Activated gamma-delta T cell treated with anti-CD3 and anti-CD28 coated beads, Interleukin-2, amount 50 U/mL, for 16 hours (primary cell): ENCODE results near the gene ERN2.

Experiments used
- DNase-seq: peaks from one replicate; pipeline ENCODE4 v3.0.0-alpha.2; 2020; ENCODE audit warnings: low read depth

ERN2 gene

GRCh38 chr16:23687034-23687808, 25.8 kb downstream of the ERN2 start:
- no peak for DNase-seq

DNA sequence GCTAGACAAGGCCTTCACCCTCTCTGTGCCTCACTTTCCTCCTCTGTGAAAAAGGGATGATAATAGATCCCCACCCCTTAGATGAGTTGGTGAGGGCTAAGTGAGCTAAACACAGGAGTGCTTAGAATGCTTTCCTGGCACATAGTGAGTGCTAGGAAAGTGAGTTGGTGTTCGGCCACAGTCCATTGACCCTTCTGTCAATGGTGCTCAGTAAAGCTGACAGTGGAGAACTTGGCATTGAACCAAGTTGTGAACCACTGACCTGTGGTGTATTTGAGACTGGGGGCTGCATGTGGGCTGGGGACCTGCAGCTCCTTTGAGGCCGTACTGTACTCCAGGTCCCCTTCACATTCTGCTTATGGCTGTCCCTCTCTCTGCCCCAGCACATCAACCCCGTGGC, 29.5 kb downstream of the ERN2 start:
- no peak for DNase-seq

GRCh38 chr16:23682181-23682580, 30.8 kb downstream of the ERN2 start:
- no peak for DNase-seq

GRCh38 chr16:23679986-23680336, 33.1 kb downstream of the ERN2 start:
- DNase-seq = no peak

- no peak for DNase-seq
Observed at GRCh38 chr16:23679274-23679985, 33.6 kb downstream of the ERN2 start.

- DNase-seq = peak; percentile 44
Observed at GRCh38 chr16:23678430-23679273, 34.4 kb downstream of the ERN2 start, which contains the start of gene PLK1. Gene PLK1 (plus strand): TSS chr16:23678889. CDS start chr16:23678933, 44 bp downstream.

- no peak for DNase-seq
Observed at GRCh38 chr16:23676924-23677480, 36.0 kb downstream of the ERN2 start.

DNA sequence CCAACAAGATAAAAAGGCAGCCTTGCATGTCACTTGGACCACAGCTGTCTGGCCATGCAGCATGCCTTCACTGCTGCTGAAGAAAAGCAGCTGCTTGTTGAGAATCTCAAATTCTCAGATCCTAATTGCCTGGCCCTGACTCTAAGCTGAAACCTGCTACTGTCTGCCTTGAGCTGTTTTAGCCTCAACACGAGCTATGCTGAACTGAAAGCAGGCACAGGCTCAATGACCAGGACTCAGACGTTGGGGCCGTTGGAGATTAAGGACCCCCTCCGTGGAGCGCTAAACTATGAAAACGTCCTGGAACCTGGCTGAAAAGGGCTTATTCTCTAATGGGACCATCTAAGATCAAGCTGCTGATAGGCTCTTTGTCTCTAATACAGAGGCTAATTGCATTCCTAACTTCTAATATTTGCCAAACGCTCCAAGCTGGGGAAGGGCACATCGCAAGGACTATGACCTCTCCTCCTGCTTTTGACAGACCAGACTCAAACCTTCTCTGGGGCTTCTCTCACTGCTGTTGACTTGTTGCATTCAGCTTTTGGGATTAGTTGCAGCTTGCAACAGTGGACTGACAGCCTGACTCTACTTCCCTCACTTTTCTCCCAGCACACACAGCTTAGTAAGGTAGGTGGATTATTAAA, 38.9 kb downstream of the ERN2 start:
- no peak for DNase-seq

- no peak for DNase-seq
Observed at GRCh38 chr16:23670137-23670776, 42.8 kb downstream of the ERN2 start.

GRCh38 chr16:23668873-23669272, 44.1 kb downstream of the ERN2 start:
- no peak for DNase-seq

DNA sequence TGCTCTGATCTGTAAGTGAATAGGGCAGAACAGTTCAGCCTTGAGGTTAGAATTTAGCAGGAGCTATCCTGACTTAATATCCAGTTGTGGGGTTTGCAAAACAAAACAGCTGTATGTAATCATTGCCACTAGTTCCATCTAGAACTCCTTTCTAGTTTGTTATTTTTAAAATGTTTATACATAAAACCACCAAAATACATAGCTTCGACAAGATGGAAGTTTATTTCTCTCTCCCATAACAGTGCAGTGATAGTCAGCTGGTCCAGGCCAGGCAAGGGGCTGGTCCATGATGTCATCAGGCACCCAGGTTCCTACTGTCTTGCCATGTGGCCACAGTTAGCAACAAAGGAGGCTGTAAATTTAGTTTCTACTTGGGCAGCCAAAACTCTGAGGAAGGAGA, 44.8 kb downstream of the ERN2 start:
- no peak for DNase-seq

GRCh38 chr16:23667355-23667659, 45.7 kb downstream of the ERN2 start:
- no peak for DNase-seq

- no peak for DNase-seq
Observed at GRCh38 chr16:23666571-23667354, 46.3 kb downstream of the ERN2 start.

GRCh38 chr16:23663918-23664317, 49.1 kb downstream of the ERN2 start:
- no peak for DNase-seq

DNA sequence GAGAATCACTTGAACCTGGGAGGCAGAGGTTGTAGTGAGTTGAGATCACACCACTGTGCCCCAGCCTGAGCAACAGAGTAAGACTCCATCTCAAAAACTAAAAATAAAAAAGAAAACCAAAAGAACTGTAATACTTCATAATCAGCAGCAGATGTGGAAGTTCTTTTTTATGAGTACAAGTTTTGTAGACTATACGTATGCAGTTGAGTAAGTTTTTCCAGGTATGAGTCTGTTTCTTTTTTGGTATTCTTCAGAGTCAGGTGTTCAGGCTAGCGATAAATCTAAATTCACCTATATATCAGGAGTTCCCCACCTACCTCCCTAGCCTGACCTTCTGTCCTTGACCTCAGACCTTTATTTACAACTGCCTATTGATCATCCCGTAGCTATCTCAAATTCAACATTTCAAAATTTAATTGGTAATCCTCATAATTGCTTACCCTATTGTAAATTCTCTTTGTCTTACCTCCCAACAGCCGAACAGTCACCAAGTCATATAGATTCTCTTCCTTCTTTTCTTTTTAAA, 61.0 kb downstream of the ERN2 start:
- no peak for DNase-seq

DNA sequence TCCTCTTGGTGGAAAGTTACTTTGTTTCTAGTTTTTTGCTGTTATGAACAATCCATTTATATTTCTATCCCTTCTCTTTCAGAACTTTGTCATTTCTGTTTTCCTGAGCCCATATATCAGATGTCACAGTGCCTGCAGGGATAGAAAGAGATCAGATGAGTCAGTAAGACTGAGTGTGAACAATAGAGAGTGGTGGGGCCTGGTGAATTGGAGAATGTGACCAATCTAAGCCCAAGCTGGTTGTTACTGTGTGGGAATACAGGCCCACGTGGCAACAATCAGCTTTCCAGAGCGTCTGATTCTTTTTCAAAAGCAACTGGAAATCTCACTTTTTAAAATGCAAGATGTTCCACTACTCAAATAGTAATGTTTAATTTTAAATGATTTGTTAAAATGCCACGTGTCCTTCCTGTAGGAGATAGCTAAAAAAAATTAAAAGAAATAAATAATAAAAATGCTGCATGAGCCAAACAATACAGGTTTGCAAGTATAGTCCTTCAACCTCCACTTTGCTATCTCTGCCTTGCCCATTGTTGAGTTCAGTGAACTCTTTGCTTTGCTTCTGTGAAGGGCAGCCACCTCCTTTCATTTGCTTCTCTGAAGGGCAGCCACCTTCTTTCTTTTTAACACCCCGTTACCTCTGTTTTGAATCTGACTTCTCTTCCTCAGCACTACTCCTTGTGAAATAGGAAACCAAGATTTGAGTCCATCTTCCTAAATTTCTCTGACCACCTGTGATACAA, 62.2 kb downstream of the ERN2 start:
- DNase-seq = no peak

DNA sequence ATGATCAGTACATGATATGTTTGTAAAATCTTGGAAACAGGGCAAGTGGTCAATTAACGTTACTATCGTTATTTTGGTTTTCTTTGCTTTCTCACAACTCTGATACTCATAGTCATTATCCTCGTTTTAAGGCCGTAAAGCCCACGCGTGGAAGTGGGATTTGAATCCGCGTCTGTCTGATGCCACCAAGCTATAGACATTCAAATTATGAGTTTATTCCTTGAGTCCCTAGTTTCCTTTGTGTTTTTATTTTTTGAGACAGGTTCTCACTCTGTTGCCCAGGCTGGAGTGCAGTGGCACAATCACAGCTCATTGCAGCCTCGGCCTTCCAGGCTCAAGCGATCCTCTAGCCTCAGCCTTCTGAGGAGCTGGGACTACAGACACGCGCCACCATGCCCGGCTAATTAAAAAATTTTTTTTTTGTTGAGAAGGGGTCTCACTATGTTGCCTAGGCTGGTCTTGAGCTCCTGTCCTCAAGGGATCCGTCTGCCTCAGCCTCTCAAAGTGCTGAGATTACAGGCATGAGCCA, 70.7 kb downstream of the ERN2 start:
- no peak for DNase-seq

DNA sequence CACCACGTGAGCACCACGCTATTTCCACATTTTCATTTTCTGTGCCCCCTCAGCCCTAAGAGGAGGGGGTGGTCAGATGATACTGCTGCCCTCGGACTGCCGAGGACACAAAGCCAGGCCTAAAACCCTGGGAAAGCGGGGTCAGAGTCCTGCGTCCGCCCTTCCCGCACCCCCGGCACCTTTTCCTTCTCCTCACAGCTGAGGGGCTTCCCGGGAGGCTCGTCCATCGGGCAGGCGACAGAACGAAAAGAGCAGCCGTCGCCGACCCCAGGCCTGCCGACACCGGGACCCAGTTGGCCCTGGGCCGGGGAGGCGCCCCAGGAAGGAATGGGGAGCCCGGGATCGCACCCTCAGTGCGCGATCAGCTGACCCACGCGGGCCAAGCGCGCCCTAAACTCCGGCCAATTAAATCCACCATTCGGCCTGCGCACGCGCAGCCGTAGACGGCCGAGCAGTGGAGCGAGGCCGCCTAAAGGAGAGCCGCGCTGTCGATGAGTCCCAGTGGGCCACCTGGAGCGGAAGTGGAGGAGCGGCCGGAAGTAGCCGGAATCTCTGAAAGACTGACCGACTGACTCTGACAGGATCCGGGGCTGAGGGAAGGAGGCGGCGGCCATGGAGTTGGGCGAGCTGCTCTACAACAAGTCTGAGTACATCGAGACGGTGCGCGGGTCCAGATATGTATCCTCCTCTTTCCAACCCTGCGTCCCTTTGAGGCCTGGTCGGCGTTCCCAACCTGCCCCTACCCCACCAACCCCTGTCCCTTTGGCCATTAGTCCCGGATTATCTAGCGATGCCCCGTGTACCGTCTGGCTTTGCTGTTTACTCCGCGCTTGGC, 71.9 kb downstream of the ERN2 start, which contains the start of the genes DCTN5 and PALB2:
DCTN5 (plus strand) TSS at position 536 of the 835 bp plus-strand sequence; CDS start at position 613, 77 bp downstream.
PALB2 (minus strand) TSS at position 380 of the 835 bp plus-strand sequence; CDS start at position 227, 153 bp downstream.
- peak; percentile 75 for DNase-seq
